Stimulated activated CD8-positive, alpha-beta memory T cell treated with anti-CD3 and anti-CD28 coated beads, Interleukin-7, amount 100 ng/mL, for 48 hours (primary cell): ENCODE results near the gene TMCC1.
"Not testable (repeated sequence)": the region's sequence is repeated elsewhere in the genome, so short reads cannot be mapped to it uniquely, and the experiment has no call there.

Source experiments
- DNase-seq, 2 donors: peaks; one replicate each; pipeline ENCODE4 v3.0.0-alpha.2; 2020; ENCODE audit warnings: low read depth in 1 of 2; ENCODE audit errors: extremely low read depth in 1 of 2

Gene TMCC1

DNA sequence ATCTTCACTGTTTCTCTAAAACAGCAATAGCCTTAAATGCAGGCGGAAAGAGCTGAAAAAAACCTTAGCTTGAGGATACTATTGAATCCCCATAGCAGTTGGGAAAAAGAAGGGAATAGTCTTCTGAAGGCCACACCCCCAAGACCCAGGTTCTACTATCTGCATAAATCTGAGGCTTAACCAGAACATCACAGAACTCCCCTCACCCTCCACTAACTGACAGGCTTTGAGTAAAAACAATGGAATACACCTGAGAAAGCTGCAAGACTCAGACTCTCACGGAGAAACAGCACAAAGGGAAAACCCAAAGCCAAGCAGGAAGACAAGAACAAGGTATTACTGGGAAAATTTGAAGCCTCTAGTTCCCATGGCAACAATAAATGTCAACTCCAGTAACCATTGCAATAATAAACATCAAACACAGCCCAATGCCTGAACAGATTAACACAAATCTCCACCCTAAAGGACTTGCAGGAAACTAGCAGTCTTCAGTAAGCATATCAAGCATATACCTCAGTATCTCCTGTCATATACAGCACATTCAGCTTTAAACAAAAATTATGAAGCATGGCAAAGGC, 56.4 kb downstream of the TMCC1 start:
- no peak for DNase-seq

DNA sequence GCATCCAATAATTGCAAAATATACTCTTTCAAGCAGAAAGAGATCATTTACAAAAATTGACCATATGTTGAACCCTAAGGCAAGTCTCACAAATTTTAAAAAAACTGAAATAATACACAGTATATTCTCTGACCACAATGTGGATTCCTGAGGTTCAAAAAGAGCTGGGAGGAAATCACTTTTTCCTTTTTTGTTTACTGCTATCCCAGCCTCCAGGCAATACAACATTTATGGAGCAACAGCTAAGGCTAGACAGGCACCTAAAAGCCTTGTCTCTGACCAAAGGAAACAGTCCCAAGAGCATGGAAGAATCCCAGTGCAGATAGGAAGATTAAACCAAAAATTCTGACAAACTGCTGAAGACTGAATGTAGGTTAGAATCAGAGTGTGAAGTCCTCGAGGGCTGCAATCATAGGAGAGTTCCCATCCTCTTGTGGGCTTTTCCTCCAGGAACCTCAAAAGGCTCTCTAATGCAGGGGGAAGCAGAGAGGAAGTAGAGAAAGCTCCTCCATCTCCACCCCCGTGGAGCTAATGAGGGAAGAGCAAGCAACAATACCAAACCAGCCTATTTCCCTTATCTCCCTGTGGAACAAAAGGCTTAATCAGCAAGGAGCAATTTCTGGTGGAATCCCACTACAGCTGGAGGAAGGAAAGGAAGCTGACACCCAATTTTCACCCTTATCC, 57.0 kb downstream of the TMCC1 start:
- no peak for DNase-seq

- DNase-seq, result no peak
These were observed 58.3 kb downstream of the TMCC1 start for GRCh38 chr3:129835198-129835597.

DNA sequence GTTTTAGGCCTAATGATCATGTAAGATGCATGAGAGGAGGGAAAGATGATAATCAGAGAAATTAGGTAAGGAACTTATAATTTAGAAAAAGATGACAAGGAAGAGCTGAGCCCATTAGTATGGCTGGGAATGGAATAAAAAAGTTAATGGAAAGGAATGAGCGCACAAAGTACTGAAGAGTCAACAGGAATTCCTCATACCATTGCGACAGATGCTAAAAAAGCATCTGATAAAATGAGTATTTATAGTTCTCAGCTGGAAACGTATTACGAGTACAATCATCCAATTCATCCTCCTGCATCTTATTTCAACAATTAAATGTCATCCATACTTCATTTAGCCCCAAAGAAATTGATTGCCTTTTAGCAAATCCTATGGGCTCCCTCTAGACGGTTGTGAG, 58.9 kb downstream of the TMCC1 start:
- DNase-seq, result no peak

DNA sequence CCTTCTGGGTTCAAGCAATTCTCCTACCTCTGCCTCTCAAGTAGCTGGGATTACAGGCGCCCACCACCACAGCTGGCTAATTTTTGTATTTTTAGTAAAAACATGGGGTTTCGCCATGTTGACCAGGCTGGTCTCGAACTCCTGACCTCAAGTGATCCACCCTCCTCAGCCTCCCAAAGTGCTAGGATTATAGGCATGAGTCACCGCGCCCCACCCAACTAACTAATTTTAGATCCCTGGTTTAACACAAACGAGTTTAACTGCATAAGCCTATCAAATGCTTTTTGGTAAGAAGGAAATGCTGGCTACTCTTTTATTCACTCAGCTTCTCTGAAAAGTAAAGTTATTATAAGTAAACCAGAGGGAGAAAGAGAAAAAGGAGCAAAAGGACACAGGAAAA, 61.6 kb downstream of the TMCC1 start:
- not testable (repeated sequence) for DNase-seq

GRCh38 chr3:129831503-129831902, 62.0 kb downstream of the TMCC1 start:
- no peak for DNase-seq

- DNase-seq, result no peak
These were observed 63.9 kb downstream of the TMCC1 start for GRCh38 chr3:129829640-129830039.

DNA sequence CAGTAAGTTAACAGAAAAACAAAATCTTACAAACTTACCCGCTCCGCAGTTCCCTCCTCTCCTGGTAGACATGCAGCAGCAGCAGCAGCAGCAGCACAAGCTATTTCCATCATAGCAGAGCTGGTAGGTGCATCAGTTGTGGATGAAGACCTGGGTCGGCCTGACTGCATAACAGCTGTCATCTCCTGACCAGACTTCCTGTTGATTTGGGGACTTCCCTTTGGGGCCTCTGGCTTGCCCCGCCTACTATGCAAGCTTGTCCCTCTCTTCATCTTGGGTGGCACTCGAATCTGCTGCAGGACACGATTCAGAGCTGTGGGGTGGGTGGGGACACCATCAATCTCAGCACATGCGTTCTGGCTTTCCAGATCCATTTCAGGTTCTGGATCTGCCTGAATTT, 65.7 kb downstream of the TMCC1 start:
- DNase-seq, result peak in 1 of 2 donors; percentile 7

DNA sequence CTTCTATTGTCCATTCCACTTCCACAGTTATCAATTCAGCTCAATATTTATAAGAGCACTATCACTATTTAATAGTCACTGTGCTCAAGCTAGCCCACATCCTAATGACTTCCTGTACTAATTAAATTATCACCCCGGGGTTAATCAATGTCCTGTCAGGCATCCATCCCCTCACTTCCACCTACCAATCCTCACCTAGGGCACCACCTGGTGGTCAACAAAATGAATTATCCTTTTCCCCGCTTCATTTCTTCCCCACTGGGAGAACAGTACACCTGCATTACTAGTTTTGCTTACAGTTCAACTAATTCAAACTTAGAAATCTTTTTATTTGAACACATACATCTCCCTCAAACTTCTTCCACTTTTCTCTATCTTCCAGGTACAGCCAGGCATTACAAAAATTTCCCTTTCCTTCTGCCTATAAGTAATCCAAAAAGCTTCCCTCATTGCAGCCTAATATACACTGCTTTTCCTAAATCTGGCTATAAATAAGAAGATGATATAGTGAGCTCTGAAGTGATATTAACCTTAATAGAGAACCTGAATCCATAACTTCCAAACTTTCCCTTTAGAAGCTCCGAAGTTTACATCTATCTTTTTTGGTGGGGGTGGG, 68.5 kb downstream of the TMCC1 start:
- peak in 1 of 2 donors; percentile 6 for DNase-seq

DNA sequence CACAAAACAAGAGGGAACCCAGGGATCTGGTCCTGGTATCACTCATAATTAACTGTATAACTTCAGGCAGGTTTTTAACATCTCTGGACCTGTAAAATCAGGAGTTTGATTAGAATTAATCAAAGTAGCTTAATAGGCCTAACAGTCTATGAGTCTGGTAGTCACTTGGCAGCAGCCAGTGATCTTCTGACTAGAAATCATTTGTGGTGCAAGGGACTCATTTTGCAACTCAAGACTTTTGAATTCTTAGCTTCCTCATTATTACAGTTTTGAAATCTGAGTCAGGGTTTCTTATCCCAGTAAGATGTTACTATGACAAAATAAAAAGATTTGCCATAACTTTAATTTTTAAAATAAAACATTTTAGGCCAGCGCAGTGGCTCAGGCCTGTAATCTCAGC, 70.8 kb downstream of the TMCC1 start:
- DNase-seq, result no peak

GRCh38 chr3:129822241-129822640, 71.3 kb downstream of the TMCC1 start:
- no peak for DNase-seq

DNA sequence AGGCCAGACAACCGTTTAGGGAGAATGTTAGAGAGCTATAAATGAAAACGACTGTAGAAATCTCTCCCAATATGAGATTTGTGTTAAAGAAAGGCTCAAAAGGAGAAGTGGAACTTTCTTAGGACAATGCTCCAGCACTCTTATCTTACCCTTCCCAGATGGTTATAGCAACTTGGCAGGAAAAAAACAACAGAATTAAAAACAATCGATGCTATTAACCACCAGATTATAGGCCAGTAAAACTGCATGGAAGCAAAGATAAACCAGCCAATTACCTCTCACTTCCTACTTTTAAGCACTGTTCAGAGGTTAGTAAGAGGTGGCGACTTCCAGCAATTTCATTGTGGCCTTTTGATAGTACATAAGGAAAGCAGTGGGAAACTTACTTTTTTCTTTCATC, 72.9 kb downstream of the TMCC1 start:
- no peak for DNase-seq

GRCh38 chr3:129812589-129812988, 80.9 kb downstream of the TMCC1 start:
- no peak for DNase-seq

DNA sequence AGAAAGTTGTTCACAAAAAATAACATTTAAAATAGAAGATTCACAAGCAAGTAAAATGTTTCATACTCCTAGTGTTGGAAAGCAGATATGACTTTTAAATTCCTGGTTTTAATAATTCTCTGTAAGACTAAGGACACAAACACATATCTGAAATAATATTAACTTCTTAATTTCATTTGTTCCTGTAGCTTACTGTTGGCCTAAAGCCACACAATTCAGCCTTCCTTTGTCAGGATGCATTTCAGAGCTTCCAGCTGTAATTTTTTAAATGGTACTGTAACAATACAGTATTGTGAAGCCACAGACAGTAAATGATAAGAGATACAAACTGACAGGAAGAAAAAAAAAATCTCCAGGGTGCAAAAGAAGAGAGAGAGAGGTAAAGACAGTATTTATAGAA, 84.2 kb downstream of the TMCC1 start:
- no peak for DNase-seq

- DNase-seq, result no peak
These were observed 97.4 kb downstream of the TMCC1 start for GRCh38 chr3:129796146-129796545.

DNA sequence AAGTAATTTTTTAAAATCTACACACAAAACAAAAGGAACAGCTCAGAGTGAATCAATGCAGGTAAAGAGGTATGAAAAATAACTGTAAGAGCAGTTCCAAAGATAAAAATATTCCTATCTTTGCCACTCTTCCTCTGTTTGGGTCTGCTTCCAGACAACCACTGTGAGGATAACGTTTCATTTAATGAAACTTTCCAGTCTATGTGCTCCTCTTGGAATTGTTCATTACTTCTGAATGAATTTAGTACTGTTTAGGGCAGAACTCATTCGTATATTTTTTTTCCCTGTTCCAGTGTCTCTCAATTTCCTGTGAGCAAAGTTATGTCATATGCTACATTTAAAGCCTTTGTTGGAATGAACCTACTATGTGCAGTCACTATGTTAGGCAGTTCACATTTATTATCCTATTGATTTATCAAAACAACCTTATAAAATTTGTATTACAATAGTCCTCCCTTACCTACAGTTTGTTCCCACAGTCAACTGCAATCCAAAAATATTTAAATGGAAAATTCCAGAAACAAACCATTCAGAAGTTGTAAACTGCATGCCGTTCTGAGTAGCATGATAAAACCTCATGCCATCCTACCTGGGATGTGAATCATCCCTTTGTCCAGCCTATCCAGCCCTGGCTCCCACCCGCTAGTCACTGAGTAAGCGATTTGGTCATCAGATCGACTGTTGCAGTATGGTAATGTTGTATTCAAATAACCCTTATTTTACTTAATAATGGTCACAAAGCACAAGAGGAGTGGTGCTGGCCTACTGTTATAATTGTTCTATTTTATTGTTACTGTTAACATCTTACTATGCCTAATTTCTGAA, 98.1 kb downstream of the TMCC1 start:
- no peak for DNase-seq

DNA sequence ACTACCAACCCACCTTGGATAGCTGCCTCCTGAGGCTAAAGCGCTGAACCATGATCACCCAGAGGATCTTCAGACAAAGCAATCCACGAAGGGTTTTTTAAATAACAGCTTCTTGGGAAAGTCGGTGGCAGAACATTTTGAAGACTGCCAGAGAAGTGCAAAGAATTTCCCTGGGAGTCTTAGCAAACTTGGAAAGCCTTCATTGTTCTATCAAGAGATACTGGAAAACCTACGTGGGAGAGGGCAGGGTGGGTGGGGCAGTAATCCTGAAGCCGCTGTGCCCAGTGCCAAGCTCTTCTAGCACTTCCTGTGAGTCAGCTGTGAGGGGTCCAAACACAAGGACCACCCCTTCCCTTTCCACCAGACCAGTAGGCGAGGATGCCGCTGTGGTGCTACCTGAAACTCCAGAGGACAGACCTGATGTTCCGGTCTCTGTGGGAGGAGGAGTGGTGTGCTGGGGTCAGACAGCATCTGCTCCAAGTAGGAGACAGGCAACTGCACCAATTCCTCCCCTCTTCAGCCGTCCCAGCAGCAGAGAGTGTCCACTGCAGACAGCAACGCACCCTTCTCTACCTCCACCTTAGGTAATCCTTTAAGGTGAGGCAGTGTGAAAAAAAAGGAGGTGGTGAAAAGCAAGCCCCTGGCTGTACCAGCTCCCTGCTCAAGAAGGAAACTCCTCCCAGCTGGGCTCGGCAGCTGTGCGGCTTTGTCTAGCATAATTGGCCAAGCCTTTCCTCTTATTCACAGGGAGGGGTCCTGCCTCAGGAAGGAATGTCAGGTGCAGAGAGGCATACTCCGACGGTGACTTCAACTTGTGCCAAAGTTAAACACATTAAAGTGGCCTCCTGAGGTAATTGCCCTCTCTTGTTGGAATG, 99.0 kb downstream of the TMCC1 start:
- DNase-seq, result no peak

DNA sequence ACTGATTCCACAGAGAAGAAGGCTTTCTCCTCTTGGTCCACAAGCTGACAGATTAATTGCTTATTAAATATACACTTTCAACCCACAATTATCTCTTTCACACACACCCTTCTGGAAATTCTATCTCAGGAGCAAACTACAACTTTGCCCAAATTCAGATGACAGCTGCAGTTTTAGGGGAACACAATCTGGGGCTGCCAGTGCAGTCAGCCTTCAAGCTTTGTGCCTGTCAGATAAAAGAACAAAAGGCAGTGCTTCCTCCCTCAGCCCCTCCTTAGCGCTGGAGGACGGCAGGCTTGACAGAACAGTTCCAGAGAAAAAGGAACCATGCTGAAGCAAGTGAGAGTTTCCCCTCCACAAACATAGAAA, 99.6 kb downstream of the TMCC1 start:
- no peak for DNase-seq

GRCh38 chr3:129793319-129793718, 100.2 kb downstream of the TMCC1 start:
- no peak for DNase-seq

GRCh38 chr3:129783470-129783869, 110.0 kb downstream of the TMCC1 start:
- DNase-seq, result no peak

DNA sequence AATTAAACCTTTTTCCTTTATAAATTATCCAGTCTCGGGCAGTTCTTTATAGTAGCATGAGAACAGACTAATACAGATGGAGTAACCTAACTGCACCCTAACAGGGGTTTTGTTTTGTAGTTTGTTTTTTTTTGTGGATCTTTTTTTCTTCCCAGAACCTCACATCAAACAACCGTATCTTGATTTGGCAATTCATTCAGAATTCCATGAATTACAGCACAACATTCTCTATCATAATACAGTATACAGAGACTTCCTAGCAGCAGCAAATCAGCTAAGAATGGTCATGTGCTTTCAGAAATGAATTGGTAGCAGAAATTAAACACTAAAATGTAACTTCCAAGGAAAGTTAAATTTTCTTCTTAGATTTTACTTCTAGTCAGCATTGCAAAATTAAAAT, 114.6 kb downstream of the TMCC1 start:
- DNase-seq, result no peak
